IPS-NIHi11 (cell line): ENCODE measurements around the gene COL27A1.
A peak's percentile ranks its signal among the peaks of the same experiment; 100 is the strongest.

Source experiments
- DNase-seq: peaks from one replicate; pipeline ENCODE4 v3.0.0; 2012; ENCODE audit warnings: mixed read lengths, low spot score

COL27A1 gene

GRCh38 chr9:114149181-114149580 lies 6.2 kb upstream of the COL27A1 start:
- DNase-seq = no peak

- no peak for DNase-seq
Measured at GRCh38 chr9:114149765-114150340, 5.5 kb upstream of the COL27A1 start.

DNA sequence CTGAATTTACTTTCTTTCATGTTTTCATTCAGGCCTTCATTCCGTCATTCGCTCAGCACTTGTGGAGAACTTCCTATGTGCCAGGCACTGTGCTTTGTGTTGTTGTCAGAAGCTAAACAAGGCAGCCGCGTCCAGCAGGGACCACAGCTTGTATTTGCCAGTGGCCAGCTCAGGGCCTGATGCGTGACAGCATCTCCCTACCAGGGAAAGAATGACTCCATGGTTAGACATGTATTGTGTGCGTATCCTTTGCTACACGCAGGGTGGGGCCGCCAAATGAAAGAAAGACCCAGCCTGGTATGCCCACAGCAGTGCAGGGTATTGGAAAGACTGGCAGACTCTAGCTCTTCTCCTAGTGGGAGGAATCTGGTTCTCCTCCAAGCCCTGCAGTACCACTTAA lies 4.7 kb upstream of the COL27A1 start:
- no peak for DNase-seq

DNA sequence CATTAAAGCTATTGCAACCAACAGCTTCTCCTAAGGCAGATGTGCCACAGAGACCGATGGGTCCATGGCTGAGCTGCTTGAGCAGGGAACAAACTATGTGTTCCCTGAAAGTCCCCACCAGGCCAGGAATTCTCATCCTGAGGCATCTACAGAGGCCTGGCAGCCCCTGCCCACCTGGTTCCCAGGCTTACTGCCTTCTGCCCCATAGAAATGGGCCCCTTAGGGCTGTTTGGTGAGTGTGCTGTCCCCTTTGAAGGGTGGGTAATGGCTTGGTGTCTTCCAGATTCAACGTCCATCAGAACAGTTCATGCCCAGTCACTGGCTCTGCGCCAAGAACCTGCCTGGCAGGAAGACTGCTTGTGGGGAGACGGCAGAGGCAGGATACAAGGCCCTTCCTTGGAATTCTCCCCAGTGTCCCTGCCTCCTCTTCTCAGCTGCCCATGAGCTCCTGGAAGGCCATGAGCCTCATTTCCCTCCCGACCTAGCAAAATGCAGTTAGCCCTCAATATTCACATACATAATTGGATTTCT lies 3.8 kb upstream of the COL27A1 start:
- no peak for DNase-seq

DNA sequence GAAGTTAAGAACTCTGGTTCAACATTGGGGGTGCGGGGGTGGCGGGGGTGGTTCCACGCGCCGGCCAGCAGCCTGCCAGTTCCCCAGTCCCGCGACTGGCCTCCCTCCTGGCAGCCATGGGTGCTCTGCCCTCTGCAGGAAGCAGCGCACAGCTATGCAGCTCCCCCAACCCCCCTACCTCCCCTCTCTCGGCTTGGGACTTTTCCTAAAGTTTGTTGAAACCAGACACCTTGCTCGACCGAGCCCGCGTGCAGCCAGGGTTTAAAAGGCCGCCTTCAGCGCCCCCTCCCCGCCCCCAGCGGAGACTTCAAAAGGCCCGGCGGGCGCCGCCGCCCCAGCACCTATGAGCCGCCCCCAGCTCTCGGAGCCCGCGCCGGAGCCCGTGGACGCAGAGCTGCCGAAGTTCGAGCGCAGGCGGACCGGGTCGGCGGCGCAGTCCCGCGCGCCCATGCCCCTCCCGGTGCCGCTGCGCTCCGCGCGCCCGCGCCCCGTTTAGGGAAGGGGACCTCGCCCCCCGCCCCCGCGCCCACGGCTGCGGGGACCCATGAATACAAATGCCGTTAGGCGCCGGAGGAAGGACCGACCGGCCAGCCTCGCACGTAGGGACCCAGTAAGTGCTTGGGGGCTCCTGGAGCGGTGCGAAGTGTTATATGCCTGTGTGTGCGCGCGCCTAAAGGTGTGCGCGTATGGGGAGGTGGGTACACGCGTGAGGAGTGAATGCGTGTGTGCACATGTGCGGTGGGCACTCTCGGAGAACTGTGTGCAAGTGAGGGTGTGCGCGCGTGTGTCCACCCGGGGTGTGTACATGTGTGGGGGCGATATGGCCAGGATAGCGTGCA lies 1.4 kb upstream of the COL27A1 start:
- peak; percentile 80 for DNase-seq

GRCh38 chr9:114154600-114155102 lies 686 bp upstream of the COL27A1 start:
- no peak for DNase-seq

- peak; percentile 62 for DNase-seq
Measured at GRCh38 chr9:114155995-114156656, 789 bp downstream of the COL27A1 start.

- DNase-seq = peak; percentile 46
Measured at GRCh38 chr9:114156657-114157421, 1.5 kb downstream of the COL27A1 start.

DNA sequence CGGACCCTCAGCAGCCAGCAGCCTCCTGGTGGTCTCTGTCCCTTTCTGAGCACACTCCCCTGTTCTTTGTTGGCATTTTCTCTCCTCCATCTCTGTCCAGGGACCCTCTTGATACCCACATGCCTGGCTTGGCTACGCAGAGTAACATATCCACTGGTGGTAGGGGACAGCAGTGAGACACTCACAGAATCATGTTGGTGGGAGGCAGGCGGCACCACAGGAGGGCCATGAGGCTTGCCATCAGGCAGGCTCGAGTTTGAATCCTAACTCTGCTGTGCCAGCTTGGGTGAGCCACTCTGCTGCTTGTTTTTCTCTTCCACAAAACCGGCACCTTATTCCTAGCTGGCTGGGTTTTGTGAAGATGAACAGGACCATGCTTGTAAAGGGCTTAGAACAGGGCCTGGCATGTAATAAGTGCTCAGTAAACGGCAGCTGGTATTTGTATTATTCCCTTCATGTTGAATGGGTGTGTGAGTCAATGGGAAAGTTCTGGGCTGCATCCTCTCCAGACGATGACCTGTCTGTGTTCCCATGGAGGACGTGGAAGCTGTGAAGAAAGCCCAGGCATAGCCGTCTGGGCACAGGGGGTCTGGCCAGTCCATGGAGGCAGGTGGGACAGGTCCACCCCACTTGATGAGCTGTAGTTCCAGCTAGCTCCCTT lies 2.3 kb downstream of the COL27A1 start:
- DNase-seq = no peak

DNA sequence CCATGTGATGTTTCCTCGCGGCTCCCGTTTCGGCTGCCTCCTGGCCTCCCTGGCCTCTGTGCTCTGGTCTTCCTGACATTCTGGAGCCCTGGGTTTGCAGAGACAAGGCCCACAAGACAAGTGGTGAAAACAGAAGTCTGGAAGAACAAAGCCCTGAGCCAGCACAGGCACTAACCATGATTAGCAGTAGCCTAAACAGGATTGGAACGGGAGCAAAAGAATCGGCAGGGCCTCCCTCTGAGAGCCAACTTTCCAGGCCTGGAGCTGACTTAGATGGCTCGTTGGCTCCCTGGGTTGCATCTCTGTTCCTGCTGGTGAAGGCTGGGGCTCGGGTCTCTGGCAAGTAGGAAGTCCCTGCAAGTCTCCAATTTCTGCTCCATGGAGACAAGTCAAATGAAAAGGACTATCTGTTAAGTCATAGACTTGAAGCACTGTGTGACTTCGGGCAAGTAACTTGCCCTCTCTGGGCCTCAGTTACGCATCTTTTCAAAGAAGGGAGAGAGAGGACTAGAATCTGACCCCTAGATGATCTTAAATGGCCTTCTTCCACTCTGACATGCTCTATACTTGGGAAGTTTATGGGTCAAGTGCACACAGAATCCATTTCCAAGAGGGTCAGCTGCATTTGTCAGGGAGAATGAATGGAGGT lies 3.3 kb downstream of the COL27A1 start:
- no peak for DNase-seq

- no peak for DNase-seq
Measured at GRCh38 chr9:114159691-114160090, 4.4 kb downstream of the COL27A1 start.

DNA sequence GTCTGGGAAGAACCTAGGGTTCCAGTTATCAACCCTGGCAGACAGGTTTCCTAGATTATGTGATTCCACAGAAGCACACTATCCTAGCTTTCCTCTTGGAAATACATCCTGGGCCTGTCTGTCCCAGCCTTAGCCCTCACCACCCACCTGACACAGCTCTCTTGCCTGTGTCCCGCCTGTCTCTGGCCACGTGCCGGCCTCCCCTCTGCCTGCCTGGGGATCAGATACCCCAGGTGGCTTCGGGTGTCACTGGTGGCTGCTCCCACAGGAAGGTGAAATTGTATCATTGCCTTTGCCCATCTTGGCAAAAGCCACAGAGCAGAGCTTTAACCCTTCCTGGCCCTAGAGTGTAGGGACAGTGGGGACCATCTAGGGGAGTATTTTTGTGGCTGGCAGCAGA lies 6.2 kb downstream of the COL27A1 start:
- DNase-seq = no peak

DNA sequence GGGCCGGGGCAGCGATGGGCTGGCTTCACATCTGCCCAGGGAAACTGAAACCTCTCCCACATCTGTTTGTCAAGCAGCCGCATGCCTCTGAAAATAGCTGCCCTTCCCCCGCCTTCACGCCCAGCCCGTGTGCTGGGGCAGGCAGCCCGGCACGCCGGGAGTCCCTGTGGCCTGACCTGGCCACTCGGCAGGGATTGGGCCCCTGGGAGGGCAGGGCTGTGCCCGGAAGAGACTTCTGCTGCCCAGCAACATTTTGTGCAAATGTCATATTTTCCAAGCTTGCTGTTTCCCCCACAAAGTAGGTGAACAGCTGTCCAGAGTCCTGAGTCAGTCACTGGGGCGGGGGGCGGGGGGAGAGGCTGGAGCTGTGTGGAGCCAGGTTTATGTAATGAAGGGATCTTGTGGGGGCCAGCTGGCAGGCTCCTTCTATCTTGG lies 8.2 kb downstream of the COL27A1 start:
- DNase-seq = peak; percentile 83

GRCh38 chr9:114164191-114164794 lies 9.0 kb downstream of the COL27A1 start:
- DNase-seq = no peak

- DNase-seq = no peak
Measured at GRCh38 chr9:114165407-114166102, 10.2 kb downstream of the COL27A1 start.

DNA sequence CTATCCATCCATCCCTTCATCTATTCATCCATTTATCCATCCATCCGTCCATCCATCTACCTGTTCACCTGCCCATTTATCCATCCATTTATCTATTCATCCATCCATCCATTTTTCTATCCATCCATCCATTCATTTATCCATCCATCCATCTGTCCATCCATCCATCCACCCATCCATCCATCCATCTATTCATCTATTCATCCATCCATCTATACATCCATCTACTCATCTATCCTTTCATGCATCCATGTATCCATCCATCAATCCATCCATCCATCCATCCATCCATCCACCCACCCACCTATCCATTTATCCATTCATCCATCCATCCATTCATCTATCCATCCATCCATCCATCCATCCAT lies 10.8 kb downstream of the COL27A1 start:
- DNase-seq = no peak

GRCh38 chr9:114166614-114167572 lies 11.6 kb downstream of the COL27A1 start:
- DNase-seq = no peak

DNA sequence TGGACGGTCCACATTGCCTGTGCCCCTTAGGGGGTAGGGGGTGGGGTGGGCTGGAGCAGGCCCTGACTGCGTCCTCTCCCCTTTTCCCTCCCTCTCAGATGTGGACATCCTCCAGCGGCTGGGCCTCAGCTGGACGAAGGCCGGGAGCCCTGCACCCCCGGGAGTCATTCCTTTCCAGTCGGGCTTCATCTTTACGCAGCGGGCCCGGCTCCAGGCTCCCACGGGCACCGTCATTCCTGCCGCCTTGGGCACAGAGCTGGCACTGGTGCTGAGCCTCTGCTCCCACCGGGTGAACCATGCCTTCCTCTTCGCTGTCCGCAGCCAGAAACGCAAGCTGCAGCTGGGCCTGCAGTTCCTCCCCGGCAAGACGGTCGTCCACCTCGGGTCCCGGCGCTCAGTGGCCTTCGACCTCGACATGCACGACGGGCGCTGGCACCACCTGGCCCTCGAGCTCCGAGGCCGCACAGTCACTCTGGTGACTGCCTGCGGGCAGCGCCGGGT lies 12.3 kb downstream of the COL27A1 start:
- no peak for DNase-seq
